HG03520 (cell line): ENCODE measurements around the gene LILRB4.
"Not testable (repeated sequence)": the region's sequence is repeated elsewhere in the genome, so short reads cannot be mapped to it uniquely, and the experiment has no call there.

Source experiments
- ATAC-seq: cut with Tn5 transposase; IDR thresholded peaks from one replicate; pipeline ENCODE4 v1.9.1; 2021; ENCODE audit warnings: mild to moderate bottlenecking, moderate library complexity; ENCODE audit not compliant: unreplicated experiment

The LILRB4 gene

DNA sequence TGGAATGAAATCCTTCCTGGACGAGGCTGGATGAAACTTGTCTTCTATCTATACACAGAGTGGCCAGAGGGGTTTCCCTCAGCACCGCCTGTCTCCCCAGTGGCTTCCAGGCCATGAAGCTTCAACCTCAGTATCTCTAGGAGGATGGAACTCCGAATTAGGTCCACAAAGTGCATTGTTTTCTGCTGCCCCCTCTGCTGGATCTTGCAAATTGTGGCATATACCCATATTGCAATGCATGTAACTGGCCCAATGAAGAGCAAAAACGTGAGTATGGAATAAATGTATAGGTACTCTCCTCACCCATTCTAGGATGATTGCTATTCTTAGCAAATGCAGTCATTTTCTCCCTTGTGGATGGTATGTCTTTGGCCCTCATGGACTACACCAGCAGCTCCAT is 14.7 kb upstream of the LILRB4 start:
- ATAC-seq = no peak

DNA sequence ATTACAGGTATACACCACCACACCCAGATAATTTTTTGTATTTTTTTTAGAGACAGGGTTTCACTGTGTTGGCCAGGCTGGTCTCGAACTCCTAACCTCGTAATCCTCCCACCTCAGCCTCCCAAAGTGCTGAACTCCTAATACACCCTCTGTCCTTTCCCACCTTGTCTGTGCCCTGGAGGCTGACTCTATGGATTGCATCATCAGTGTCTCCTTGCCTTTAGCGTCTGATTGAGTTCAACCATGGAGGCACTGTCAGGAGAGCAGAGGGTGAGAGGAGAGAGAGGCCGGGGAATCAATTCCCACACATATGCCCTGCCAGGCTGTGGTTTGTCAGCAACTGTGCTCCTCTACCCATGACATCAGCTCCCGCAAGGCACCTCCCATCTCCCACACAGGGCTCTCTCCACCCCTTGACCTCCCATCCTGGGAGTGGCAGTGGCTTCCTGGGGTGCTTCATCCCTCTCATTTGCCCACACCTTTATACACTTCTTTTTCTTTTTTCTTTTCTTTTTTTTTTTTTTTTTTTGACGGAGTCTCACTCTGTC is 12.6 kb upstream of the LILRB4 start:
- no peak for ATAC-seq

GRCh38 chr19:54653181-54653809 is 9.5 kb upstream of the LILRB4 start:
- ATAC-seq = no peak

DNA sequence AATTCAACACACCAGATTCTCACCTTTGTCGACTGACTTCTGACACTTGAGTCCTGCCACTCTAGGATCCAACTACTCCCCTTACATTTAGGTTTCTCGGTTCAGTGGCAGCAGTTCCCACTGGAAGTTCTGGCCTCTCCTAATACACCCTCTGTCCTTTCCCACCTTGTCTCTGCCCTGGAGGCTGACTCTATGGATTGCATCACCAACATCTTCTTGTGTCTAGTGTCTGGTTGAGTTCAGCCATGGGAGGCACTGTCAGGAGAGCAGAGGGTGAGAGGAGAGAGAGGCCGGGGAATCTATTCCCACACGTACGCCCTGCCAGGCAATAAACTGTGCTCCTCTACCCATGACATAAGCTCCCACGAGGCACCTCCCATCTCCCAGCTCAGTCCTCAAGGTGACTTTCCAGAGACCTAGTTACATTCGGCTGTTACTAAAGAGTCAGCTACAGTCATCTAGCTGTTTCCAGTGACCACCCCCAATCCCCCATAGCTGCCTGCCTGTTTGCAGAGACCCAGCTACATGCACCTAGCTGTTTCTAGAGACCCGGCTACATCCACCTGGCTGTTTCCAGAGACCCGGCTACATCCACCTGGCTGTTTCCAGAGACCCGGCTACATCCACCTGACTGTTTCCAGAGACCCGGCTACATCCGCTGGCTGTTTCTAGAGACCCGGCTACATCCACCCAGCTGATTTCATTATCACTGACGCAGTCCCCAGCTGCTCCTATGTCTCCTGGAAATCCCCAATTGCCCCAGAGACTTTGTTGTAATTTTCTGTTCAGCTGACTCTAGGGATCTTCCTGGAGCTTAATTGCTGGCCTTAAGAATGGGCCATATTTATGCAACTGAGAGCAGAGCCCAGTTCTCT is 8.1 kb upstream of the LILRB4 start:
- no peak for ATAC-seq

GRCh38 chr19:54659300-54659699 is 3.5 kb upstream of the LILRB4 start:
- ATAC-seq = no peak

DNA sequence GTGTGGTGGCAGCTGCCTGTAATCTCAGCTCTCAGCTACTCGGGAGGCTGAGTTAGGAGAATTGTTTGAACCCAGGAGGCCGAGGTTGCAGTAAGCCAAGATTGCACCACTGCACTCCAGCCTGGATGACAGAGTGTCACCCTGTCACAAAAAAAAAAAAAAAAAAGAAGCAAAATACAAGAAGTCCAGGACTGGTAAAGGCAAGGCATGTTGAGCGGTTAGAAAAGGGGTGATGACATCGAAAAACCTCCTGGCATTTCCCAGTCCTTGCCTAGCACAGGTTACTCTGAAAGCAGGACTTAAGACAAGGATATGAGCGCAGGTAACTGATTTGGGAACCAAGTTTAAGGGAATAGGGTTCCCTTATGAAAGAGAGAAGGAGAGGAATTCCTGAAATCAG is 2.5 kb upstream of the LILRB4 start:
- ATAC-seq = no peak

- ATAC-seq = no peak
These were observed 1.8 kb upstream of the LILRB4 start for GRCh38 chr19:54660964-54661363.

DNA sequence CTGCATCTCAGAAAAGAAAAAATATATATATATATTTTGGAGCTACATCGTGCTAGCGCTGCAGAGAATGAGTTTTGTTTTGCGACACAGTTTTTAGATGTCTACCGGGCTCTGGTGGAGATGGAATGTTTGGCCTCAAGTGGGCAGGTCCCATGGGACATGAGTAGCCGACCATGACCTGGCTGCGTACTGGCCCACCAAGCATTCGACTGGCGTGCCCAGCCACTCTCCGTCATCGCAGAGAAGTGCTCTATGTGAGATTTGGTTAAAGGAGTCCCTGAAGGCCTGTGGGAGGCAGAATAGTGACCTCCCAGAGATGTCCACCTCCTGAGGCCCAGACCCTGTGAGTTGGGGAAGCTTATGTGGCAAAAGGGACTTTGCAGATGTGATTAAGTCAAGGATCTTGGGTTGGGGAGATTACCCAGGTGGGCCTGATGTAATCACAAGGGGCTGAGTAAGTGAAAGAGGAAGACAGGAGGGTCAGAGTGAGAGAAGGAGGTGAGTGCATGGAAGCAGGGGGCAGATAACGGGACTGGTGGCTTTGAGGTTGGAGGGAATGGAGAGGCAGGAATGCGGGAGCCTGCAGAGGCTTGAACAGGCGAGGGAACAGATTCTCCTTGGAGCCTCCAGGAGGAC is 821 bp upstream of the LILRB4 start:
- ATAC-seq = no peak

DNA sequence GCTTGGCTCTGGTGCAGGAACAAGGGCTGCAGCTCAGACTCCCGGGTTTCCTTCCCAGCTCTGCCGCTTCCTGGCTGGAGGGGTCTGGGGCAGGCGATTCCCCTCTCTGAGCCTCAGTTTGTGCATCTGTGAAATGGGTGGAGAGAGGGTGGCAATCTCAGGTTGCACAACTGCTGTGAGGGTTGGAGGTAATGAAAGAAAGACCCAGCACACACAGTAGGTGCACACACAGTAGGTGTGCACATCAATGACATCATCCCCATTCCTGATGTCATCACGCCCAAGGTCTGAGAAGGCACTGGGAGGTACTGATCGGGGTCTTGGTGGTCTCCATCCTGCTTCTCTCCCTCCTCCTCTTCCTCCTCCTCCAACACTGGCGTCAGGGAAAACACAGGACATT is 2.7 kb downstream of the LILRB4 start:
- ATAC-seq = no peak

- ATAC-seq = no peak
These were observed 4.4 kb downstream of the LILRB4 start for GRCh38 chr19:54667217-54667616.

DNA sequence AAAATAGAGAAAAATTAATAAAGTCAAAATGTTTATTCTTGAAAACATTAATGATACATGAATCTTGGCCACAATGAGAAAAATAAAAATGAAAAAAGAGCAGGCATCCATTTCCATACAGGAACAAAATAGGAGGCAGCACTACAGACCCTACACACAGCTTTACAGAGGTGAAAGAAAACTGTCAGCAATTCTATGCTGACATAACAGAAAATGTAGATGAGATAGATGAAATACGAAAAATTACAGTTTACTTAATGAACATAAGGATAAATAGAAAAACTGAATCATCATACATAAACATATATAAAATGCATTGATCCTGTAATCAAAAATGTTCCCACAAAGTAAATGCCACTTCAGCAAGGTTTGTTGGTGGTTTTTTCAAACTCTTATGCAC is 5.6 kb downstream of the LILRB4 start:
- no peak for ATAC-seq

- ATAC-seq = no peak
These were observed 8.0 kb downstream of the LILRB4 start for GRCh38 chr19:54670576-54671357.

- no peak for ATAC-seq
These were observed 10.4 kb downstream of the LILRB4 start for GRCh38 chr19:54673222-54673621.

DNA sequence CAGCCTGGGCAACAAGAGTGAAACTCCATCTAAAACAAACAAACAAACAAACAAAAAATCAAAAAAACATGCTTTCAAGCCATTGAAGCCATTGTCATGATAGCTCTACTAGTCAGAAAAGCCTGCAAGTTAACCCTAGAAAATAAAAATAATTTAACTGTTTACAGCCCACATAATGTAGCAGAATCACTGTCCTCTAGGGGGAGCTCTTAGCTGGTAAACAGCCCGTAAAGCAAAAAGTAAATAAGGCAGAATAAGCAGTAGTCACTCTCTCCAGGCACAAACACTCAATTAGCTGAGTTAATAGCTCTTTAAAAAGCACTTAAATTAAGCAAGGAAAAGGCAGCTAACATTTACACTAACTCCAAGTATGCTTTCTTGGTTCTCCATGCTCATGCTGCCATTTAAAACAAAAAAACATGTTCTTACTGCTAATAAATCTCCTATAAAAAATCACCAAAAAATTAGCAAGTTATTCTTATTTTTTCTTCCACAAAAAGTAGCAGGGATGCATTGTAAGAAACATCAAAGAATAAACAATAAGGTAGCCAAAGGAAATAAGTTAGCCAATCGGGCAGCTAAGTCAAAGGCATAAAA is 11.3 kb downstream of the LILRB4 start:
- ATAC-seq = no peak

GRCh38 chr19:54676210-54676834 is 13.5 kb downstream of the LILRB4 start:
- ATAC-seq = not testable (repeated sequence)

DNA sequence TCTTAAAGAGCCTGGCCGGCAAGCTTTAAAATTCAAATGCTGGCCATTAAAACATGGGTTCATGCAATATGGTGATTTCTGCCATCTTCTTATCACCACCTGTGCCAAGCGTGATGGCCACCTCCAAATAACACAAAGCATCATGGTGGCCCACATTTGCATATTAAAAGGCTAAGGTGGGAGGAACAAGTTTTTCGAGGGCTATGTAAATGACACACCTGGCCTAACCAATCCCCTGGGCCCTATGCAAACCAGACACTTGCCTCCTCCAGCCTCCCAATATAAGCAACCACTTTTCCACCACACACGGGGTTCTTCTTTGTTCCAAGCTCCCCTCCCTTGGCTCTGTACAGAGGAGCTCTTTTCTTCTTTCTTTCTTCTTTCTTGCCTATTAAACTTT is 14.4 kb downstream of the LILRB4 start:
- no peak for ATAC-seq

GRCh38 chr19:54681596-54681995 is 18.8 kb downstream of the LILRB4 start:
- ATAC-seq = not testable (repeated sequence)

GRCh38 chr19:54682306-54682856 is 19.6 kb downstream of the LILRB4 start:
- ATAC-seq = no peak

GRCh38 chr19:54684527-54684926 is 21.7 kb downstream of the LILRB4 start:
- ATAC-seq = no peak
